GM18519 (cell line): ENCODE data around the gene OR2D2.
"Not testable (repeated sequence)": the region's sequence is repeated elsewhere in the genome, so short reads cannot be mapped to it uniquely, and the experiment has no call there.

ENCODE experiments used
- ATAC-seq: cut with Tn5 transposase; IDR thresholded peaks from one replicate; pipeline ENCODE4 v1.9.1; 2021; ENCODE audit warnings: mild to moderate bottlenecking, moderate library complexity; ENCODE audit not compliant: unreplicated experiment, low FRiP score

Gene OR2D2

GRCh38 chr11:6892400-6892799 is at the start of gene OR2D2:
TSS of gene OR2D2 (minus strand) at chr11:6892500. CDS start at chr11:6892500, 0 bp downstream.
- ATAC-seq, result no peak

GRCh38 chr11:6941970-6942369 is 49.7 kb upstream of the OR2D2 start:
- no peak for ATAC-seq

GRCh38 chr11:6932145-6932544 is 39.8 kb upstream of the OR2D2 start:
- no peak for ATAC-seq

- no peak for ATAC-seq
These were observed 38.9 kb upstream of the OR2D2 start for GRCh38 chr11:6931146-6931713.

GRCh38 chr11:6928916-6929315 is 36.6 kb upstream of the OR2D2 start:
- no peak for ATAC-seq

GRCh38 chr11:6927030-6927617 is 34.8 kb upstream of the OR2D2 start:
- peak; percentile 49 for ATAC-seq

- ATAC-seq, result peak; percentile 78
These were observed 34.1 kb upstream of the OR2D2 start, which contains the start of gene ZNF215 for GRCh38 chr11:6926208-6927029. TSS of gene ZNF215 (plus strand) at chr11:6926426. CDS start at chr11:6932273, 5,847 bp downstream.

GRCh38 chr11:6925636-6926207 is 33.4 kb upstream of the OR2D2 start:
- ATAC-seq, result peak; percentile 11

GRCh38 chr11:6925007-6925577 is 32.8 kb upstream of the OR2D2 start:
- no peak for ATAC-seq

- no peak for ATAC-seq
These were observed 28.4 kb upstream of the OR2D2 start, which contains the start of gene OR2D3 for GRCh38 chr11:6920702-6921101. TSS of gene OR2D3 (plus strand) at chr11:6921002. CDS start at chr11:6921002, 0 bp downstream.

GRCh38 chr11:6919698-6920097 is 27.4 kb upstream of the OR2D2 start:
- no peak for ATAC-seq

GRCh38 chr11:6911948-6912347 is 19.6 kb upstream of the OR2D2 start:
- ATAC-seq, result no peak

GRCh38 chr11:6911378-6911777 is 19.1 kb upstream of the OR2D2 start:
- no peak for ATAC-seq

GRCh38 chr11:6904804-6905203 is 12.5 kb upstream of the OR2D2 start:
- ATAC-seq, result not testable (repeated sequence)

- ATAC-seq, result no peak
These were observed 8.2 kb upstream of the OR2D2 start for GRCh38 chr11:6900327-6900999.

GRCh38 chr11:6898911-6899310 is 6.6 kb upstream of the OR2D2 start:
- ATAC-seq, result no peak

- peak; percentile 95 for ATAC-seq
These were observed 2.7 kb upstream of the OR2D2 start for GRCh38 chr11:6895010-6895409.

GRCh38 chr11:6894097-6894496 is 1.8 kb upstream of the OR2D2 start:
- no peak for ATAC-seq

- peak; percentile 53 for ATAC-seq
These were observed 2.5 kb downstream of the OR2D2 start for GRCh38 chr11:6889835-6890234.

GRCh38 chr11:6888830-6889229 is 3.5 kb downstream of the OR2D2 start:
- no peak for ATAC-seq
